ENCODE results near the gene ROBO4. TPM values are rescaled to one million over a fixed set of nuclear protein-coding genes. Genes with fewer than 3 reads are reported as not detected.
A peak's percentile ranks its signal among the peaks of the same experiment; 100 is the strongest.

Gene ROBO4
- total RNA-seq, 6 experiments from 2014 or later: 3.6 to 18.8 (median 9.0) TPM

- no peaks in the 10 kb centered on the region for H3K4me1 ChIP-seq
- TF ChIP-seq POLR2A (IDR thresholded peaks at IDR 0.05): no peak
- TF ChIP-seq, protein P1, sequence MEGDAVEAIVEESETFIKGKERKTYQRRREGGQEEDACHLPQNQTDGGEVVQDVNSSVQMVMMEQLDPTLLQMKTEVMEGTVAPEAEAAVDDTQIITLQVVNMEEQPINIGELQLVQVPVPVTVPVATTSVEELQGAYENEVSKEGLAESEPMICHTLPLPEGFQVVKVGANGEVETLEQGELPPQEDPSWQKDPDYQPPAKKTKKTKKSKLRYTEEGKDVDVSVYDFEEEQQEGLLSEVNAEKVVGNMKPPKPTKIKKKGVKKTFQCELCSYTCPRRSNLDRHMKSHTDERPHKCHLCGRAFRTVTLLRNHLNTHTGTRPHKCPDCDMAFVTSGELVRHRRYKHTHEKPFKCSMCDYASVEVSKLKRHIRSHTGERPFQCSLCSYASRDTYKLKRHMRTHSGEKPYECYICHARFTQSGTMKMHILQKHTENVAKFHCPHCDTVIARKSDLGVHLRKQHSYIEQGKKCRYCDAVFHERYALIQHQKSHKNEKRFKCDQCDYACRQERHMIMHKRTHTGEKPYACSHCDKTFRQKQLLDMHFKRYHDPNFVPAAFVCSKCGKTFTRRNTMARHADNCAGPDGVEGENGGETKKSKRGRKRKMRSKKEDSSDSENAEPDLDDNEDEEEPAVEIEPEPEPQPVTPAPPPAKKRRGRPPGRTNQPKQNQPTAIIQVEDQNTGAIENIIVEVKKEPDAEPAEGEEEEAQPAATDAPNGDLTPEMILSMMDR (IDR thresholded peaks at IDR 0.05): no peak
- no peak for DNase-seq
- intact Hi-C loops (cut with DNase I): no loop called here
- no peaks in the 10 kb centered on the region for H3K36me3 ChIP-seq
- no peaks in the 10 kb centered on the region for H3K9me3 ChIP-seq
- H3K27me3 ChIP-seq: no peaks in the 10 kb centered on the region
- no peak overlapping the region for H3K4me3 ChIP-seq
- peak; percentile 22 to 60 (median 28) for ATAC-seq
- 53% methylated on average over 3 of the region's 5 CpGs for WGBS (ENCODE audit: insufficient coverage, low coverage, low lambda C conversion rate, missing lambda C conversion rate)
- peak overlapping the region in 1 of 3 donors; percentile 28 for H3K27ac ChIP-seq
Observed at GRCh38 chr11:124900464-124900863, 2.8 kb upstream of the ROBO4 start.

GRCh38 chr11:124899383-124900145 lies 1.9 kb upstream of the ROBO4 start:
- DNase-seq (no peak), ATAC-seq (no peak)
- H3K36me3 ChIP-seq: no peaks in the 10 kb centered on the region
- H3K4me1 ChIP-seq: no peaks in the 10 kb centered on the region
- whole genome bisulfite sequencing (ENCODE audit: insufficient coverage, low coverage, low lambda C conversion rate, missing lambda C conversion rate): 50% methylated on average over 6 of the region's 6 CpGs
- no peak overlapping the region for H3K4me3 ChIP-seq
- H3K27me3 ChIP-seq: no peaks in the 10 kb centered on the region
- TF ChIP-seq, protein P1 (IDR thresholded peaks at IDR 0.05): no peak
- no peak for TF ChIP-seq POLR2A (IDR thresholded peaks at IDR 0.05)
- no peak overlapping the region for H3K27ac ChIP-seq
- intact Hi-C loops (cut with DNase I): no loop called here
- no peaks in the 10 kb centered on the region for H3K9me3 ChIP-seq

DNA sequence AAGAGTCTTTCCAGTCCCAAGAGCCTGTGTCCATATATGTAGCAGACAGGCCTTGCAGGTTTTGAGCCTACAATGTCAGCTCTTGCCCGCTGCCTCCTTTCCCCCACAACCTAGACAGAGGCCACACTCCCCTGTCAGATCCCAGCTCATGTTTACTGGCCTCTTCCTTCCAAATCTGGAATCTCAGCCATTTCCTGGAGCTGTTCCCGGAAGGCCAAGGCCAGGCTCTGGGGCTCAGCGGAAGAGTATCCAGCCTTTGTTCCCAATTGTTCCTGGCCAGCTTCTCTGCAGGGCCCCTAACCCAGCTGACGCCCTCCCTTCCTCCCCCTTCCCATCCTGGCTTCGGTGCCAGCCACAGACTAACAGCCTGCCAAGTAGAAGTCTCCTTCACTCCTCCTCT lies 1.0 kb upstream of the ROBO4 start:
- Histone ChIP-seq H3K27me3 (no peaks in the 10 kb centered on the region), H3K27ac (peak overlapping the region in 1 of 3 donors; percentile 41), H3K4me3 (no peak overlapping the region), H3K9me3 (no peaks in the 10 kb centered on the region), H3K4me1 (no peaks in the 10 kb centered on the region), H3K36me3 (no peaks in the 10 kb centered on the region)
- DNase-seq (peak in 1 of 3 donors; percentile 55), ATAC-seq (peak; percentile 61 to 72 (median 68))
- intact Hi-C loops (cut with DNase I): no loop called here
- TF ChIP-seq, protein P1 (IDR thresholded peaks at IDR 0.05): no peak
- no peak for TF ChIP-seq POLR2A (IDR thresholded peaks at IDR 0.05)
- 8% methylated on average over 2 of the region's 5 CpGs for WGBS (ENCODE audit: insufficient coverage, low coverage, low lambda C conversion rate, missing lambda C conversion rate)

DNA sequence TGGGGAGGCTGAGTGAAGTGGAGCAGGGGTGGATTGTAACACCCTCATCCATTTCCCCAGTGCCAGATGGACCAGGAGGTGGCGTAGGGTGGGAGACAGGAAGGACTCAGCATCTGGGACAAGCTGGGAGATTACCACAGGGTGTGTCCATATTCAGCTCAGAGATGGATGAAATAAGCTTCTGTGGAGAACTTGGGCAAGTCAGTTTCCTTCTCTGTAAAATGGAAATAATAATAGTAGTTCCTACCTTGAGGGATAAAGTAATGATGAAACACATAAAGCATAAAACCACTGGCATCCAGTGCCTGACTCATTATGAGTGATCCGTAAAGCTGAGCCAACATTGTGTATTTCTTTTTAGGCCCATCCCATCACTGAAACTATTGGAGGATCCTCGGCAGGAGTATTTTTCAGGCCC lies 607 bp upstream of the ROBO4 start:
- no peak overlapping the region for H3K4me3 ChIP-seq
- no peaks in the 10 kb centered on the region for H3K36me3 ChIP-seq
- intact Hi-C loops (cut with DNase I): no loop called here
- DNase-seq (no peak), ATAC-seq (peak in 1 of 4 donors; percentile 3)
- no peaks in the 10 kb centered on the region for H3K27me3 ChIP-seq
- no peak for TF ChIP-seq POLR2A (IDR thresholded peaks at IDR 0.05)
- TF ChIP-seq, protein P1 (IDR thresholded peaks at IDR 0.05): no peak
- peak overlapping the region in 1 of 3 donors; percentile 41 for H3K27ac ChIP-seq
- no peaks in the 10 kb centered on the region for H3K4me1 ChIP-seq
- whole genome bisulfite sequencing (ENCODE audit: insufficient coverage, low coverage, low lambda C conversion rate, missing lambda C conversion rate): 50% methylated on average over 3 of the region's 3 CpGs
- no peaks in the 10 kb centered on the region for H3K9me3 ChIP-seq

Data from right lobe of liver (tissue), 6 donors.